H1 (cell line): ENCODE results near the gene GRID1. TPM values are rescaled to one million over a fixed set of nuclear protein-coding genes. Genes with fewer than 3 reads are reported as not detected.

Source experiments
- CTCF ChIA-PET: fragments of 300-600 bp; sonication (Branson Sonifier 250); formaldehyde crosslinking; loops from one replicate; lab custom pipeline; 2021; ENCODE audit not compliant: partially characterized antibody; lab: Charles Lee
- POLR2A ChIA-PET: fragments of 300-600 bp; sonication (Branson Sonifier 250); formaldehyde crosslinking; loops from one replicate; lab custom pipeline; 2021; ENCODE audit warnings: inconsistent platforms; ENCODE audit not compliant: partially characterized antibody; lab: Charles Lee
- DNase-seq, 2 experiments: peaks; one replicate each; pipeline versions ENCODE4 v3.0.0 to v3.0.0-alpha.2; 2010 to 2022; ENCODE audit warnings: low spot score in 2 of 2, low read depth in 1 of 2, mixed read lengths in 1 of 2
- FAIRE-seq: peaks from 2 replicates; lab custom pipeline; 2011; peaks lifted over from hg19 to GRCh38; lab: Jason Lieb, UNC
- H2AFZ ChIP-seq: 2 replicates; pipeline ENCODE4 v1.8.1; 2012; ENCODE audit warnings: low read length, inconsistent platforms
- H2AK5ac ChIP-seq: 2 replicates; pipeline ENCODE4 v1.6.1; 2013; ENCODE audit warnings: low read depth, low read length
- H2BK120ac ChIP-seq: replicated peaks from 2 replicates; pipeline ENCODE3; 2013; ENCODE audit warnings: low read depth, low read length, inconsistent platforms
- H2BK12ac ChIP-seq: 2 replicates; pipeline ENCODE4 v1.6.1; 2013; ENCODE audit warnings: low read depth, low read length
- H2BK15ac ChIP-seq: 2 replicates; pipeline ENCODE4 v1.6.1; 2013; ENCODE audit warnings: low read length
- H2BK20ac ChIP-seq: 2 replicates; pipeline ENCODE4 v1.6.1; 2013; ENCODE audit warnings: low read length
- H2BK5ac ChIP-seq: 2 replicates; pipeline ENCODE4 v1.6.1; 2013; ENCODE audit warnings: low read depth, low read length
- H3K14ac ChIP-seq: 2 replicates; pipeline ENCODE4 v1.6.1; 2013; ENCODE audit warnings: inconsistent platforms; ENCODE audit not compliant: insufficient read length
- H3K18ac ChIP-seq: 2 replicates; pipeline ENCODE4 v1.6.1; 2013; ENCODE audit warnings: low read length; ENCODE audit errors: extremely low read depth
- H3K23ac ChIP-seq: 2 replicates; pipeline ENCODE4 v1.6.1; 2013; ENCODE audit warnings: inconsistent platforms; ENCODE audit not compliant: insufficient read length
- H3K23me2 ChIP-seq: 2 replicates; pipeline ENCODE4 v1.6.1; 2013; ENCODE audit warnings: low read depth, low read length
- H3K27ac ChIP-seq: 2 replicates; pipeline ENCODE4 v1.6.1; 2011; ENCODE audit warnings: low read depth, low read length, inconsistent platforms
- H3K27me3 ChIP-seq, 4 experiments: replicated peaks in 1 of 4; 1 replicate in 1 of 4; 2 replicates in 3 of 4; pipeline versions ENCODE4 v1.6.1 to v1.8.1; 2011 to 2013; ENCODE audit warnings: low read length in 3 of 4, mild to moderate bottlenecking in 3 of 4, inconsistent platforms in 2 of 4, mixed read lengths in 2 of 4, moderate library complexity in 1 of 4; ENCODE audit not compliant: control insufficient read depth in 3 of 4, insufficient read depth in 3 of 4; ENCODE audit errors: extremely low read depth in 1 of 4
- H3K36me3 ChIP-seq, 4 experiments: 2 replicates each; pipeline versions ENCODE4 v1.6.1 to v1.8.1; 2011 to 2013; ENCODE audit warnings: mild to moderate bottlenecking in 4 of 4, low read length in 3 of 4, moderate library complexity in 2 of 4, control low read depth in 1 of 4, inconsistent platforms in 1 of 4; ENCODE audit not compliant: insufficient read depth in 4 of 4, control insufficient read depth in 2 of 4
- H3K4ac ChIP-seq: replicated peaks from 2 replicates; pipeline ENCODE3; 2013; ENCODE audit warnings: low read length, low read depth, mixed read lengths, inconsistent platforms; ENCODE audit not compliant: insufficient read length
- H3K4me1 ChIP-seq, 4 experiments: replicated peaks in 1 of 4; 1 replicate in 1 of 4; 2 replicates in 3 of 4; pipeline versions ENCODE4 v1.6.1 to v1.8.1; 2011 to 2013; ENCODE audit warnings: low read length in 3 of 4, inconsistent platforms in 2 of 4, mixed read lengths in 1 of 4; ENCODE audit not compliant: insufficient read depth in 4 of 4, control insufficient read depth in 3 of 4
- H3K4me2 ChIP-seq, 2 experiments: 2 replicates each; pipeline versions ENCODE4 v1.6.1 to v1.8.1; 2011 to 2013; ENCODE audit warnings: low read depth in 2 of 2, low read length in 2 of 2, control low read depth in 1 of 2, inconsistent platforms in 1 of 2, mild to moderate bottlenecking in 1 of 2; ENCODE audit not compliant: insufficient read depth in 1 of 2
- H3K4me3 ChIP-seq, 4 experiments: fragments of 200-600, 300-600 bp in 1 of 4; sonication (generic), shearing (Covaris generic), sonication (Bioruptor Twin) in 1 of 4; 2 replicates each; pipeline versions ENCODE4 v1.5.1 to v1.8.1; 2011 to 2016; ENCODE audit warnings: low read length in 4 of 4, low read depth in 3 of 4, control low read depth in 2 of 4, inconsistent platforms in 2 of 4, mild to moderate bottlenecking in 2 of 4, mixed read lengths in 1 of 4, moderate library complexity in 1 of 4; ENCODE audit not compliant: insufficient read depth in 2 of 4; ENCODE audit errors: extremely low read depth in 1 of 4
- H3K56ac ChIP-seq: replicated peaks from 2 replicates; pipeline ENCODE3; 2013; ENCODE audit warnings: low read depth, mild to moderate bottlenecking, mixed read lengths, low read length, inconsistent platforms; ENCODE audit not compliant: insufficient read length
- H3K79me1 ChIP-seq: 2 replicates; pipeline ENCODE4 v1.6.1; 2013; ENCODE audit warnings: low read depth, low read length, control low read depth
- H3K79me2 ChIP-seq, 2 experiments: 2 replicates each; pipeline versions ENCODE4 v1.6.1 to v1.8.1; 2012 to 2013; ENCODE audit warnings: low read length in 2 of 2, mild to moderate bottlenecking in 2 of 2, inconsistent platforms in 1 of 2; ENCODE audit not compliant: insufficient read depth in 2 of 2, control insufficient read depth in 1 of 2
- H3K9ac ChIP-seq, 4 experiments: replicated peaks in 1 of 4; 1 replicate in 1 of 4; 2 replicates in 3 of 4; pipeline versions ENCODE4 v1.6.1 to v1.8.1; 2011 to 2013; ENCODE audit warnings: low read depth in 3 of 4, low read length in 3 of 4, control low read depth in 2 of 4, mild to moderate bottlenecking in 2 of 4, moderate library complexity in 2 of 4, inconsistent platforms in 1 of 4; ENCODE audit errors: extremely low read depth in 1 of 4
- H3K9me3 ChIP-seq, 2 experiments: 2 replicates each; pipeline versions ENCODE4 v1.6.1 to v1.8.1; 2012 to 2013; ENCODE audit warnings: mild to moderate bottlenecking in 2 of 2, moderate library complexity in 2 of 2, control low read depth in 1 of 2, inconsistent platforms in 1 of 2, low read depth in 1 of 2, low read length in 1 of 2, mixed read lengths in 1 of 2; ENCODE audit not compliant: insufficient read depth in 2 of 2
- H4K20me1 ChIP-seq, 2 experiments: replicated peaks in 1 of 2; 2 replicates each; pipeline versions ENCODE3 to v1.8.1; 2011 to 2013; ENCODE audit warnings: inconsistent platforms in 2 of 2, low read length in 2 of 2, mild to moderate bottlenecking in 1 of 2; ENCODE audit not compliant: insufficient read depth in 2 of 2, control insufficient read depth in 1 of 2
- H4K5ac ChIP-seq: 2 replicates; pipeline ENCODE4 v1.6.1; 2013; ENCODE audit warnings: low read length, low read depth, mixed read lengths, inconsistent platforms; ENCODE audit not compliant: insufficient read length
- H4K8ac ChIP-seq: 2 replicates; pipeline ENCODE4 v1.8.0; 2013; ENCODE audit warnings: mild to moderate bottlenecking, moderate library complexity, low read length, inconsistent platforms; ENCODE audit not compliant: insufficient read depth; ENCODE audit errors: extremely low read depth
- H4K91ac ChIP-seq: replicated peaks from 2 replicates; pipeline ENCODE3; 2013; ENCODE audit warnings: low read length, mixed read lengths, inconsistent platforms; ENCODE audit not compliant: insufficient read length
- CEBPB ChIP-seq: IDR thresholded peaks from 2 replicates; pipeline ENCODE4 v1.6.1; 2012; ENCODE audit warnings: low read depth, low read length
- GTF2F1 ChIP-seq: IDR thresholded peaks from 2 replicates; pipeline ENCODE4 v1.6.1; 2012; ENCODE audit warnings: low read depth, low read length, improper control_type of control experiment, borderline replicate concordance
- HDAC2 ChIP-seq, 2 experiments: fragments of 300-600 bp in 1 of 2; sonication (generic) in 1 of 2; IDR thresholded peaks; 2 replicates each; pipeline ENCODE4 v1.6.1; 2011 to 2012; ENCODE audit warnings: low read depth in 2 of 2, low read length in 2 of 2, mild to moderate bottlenecking in 2 of 2, moderate library complexity in 2 of 2, borderline replicate concordance in 1 of 2, inconsistent platforms in 1 of 2
- JUN ChIP-seq: IDR thresholded peaks from 2 replicates; pipeline ENCODE4 v1.6.1; 2011; ENCODE audit warnings: low read depth, mild to moderate bottlenecking, improper control_type of control experiment, low read length
- KDM4A ChIP-seq: IDR thresholded peaks from one replicate; pipeline ENCODE4 v1.7.1; 2012; ENCODE audit warnings: low read depth, mild to moderate bottlenecking, moderate library complexity, low read length, inconsistent platforms; ENCODE audit not compliant: severe bottlenecking
- KDM5A ChIP-seq: fragments of 200-600 bp; IDR thresholded peaks from 2 replicates; pipeline ENCODE4 v1.7.1; 2012; ENCODE audit warnings: mild to moderate bottlenecking, low read length, inconsistent platforms, mixed read lengths
- POLR2AphosphoS5 ChIP-seq: IDR thresholded peaks from 2 replicates; pipeline ENCODE4 v1.6.1; 2011; ENCODE audit warnings: low read depth, low read length
- SP4 ChIP-seq: IDR thresholded peaks from 2 replicates; pipeline ENCODE4 v1.6.1; 2012; ENCODE audit warnings: low read length, inconsistent platforms
- TAF7 ChIP-seq: optimal IDR thresholded peaks from 2 replicates; pipeline ENCODE3; 2011; ENCODE audit warnings: low read depth, mild to moderate bottlenecking, inconsistent platforms, low read length, moderate library complexity, borderline replicate concordance
- TCF12 ChIP-seq: IDR thresholded peaks from 2 replicates; pipeline ENCODE4 v1.6.1; 2011; ENCODE audit warnings: low read depth, mild to moderate bottlenecking, low read length
- YY1 ChIP-seq: IDR thresholded peaks from 2 replicates; pipeline ENCODE4 v1.6.1; 2011; ENCODE audit warnings: low read depth, mild to moderate bottlenecking, low read length
- WGBS, 2 experiments: shearing (Covaris generic) in 1 of 2; methylation state at CpG; one replicate each; pipeline versions ENCODE4 v1.1.6 to v1.1.7; 2013 to 2015; ENCODE audit warnings: low lambda C conversion rate in 2 of 2, mixed read lengths in 2 of 2, inconsistent platforms in 1 of 2, low coverage in 1 of 2, missing lambda C conversion rate in 1 of 2; ENCODE audit not compliant: insufficient replicate concordance in 2 of 2, insufficient coverage in 1 of 2, insufficient read length in 1 of 2; ENCODE audit errors: extremely low coverage in 1 of 2, missing lambda C conversion rate in 1 of 2; 5-methylcytosine and 5-hydroxymethylcytosine counted together
- polyA plus RNA-seq, 7 experiments: library from polyadenylated mRNA; depleted of rRNA in 3 of 7; stranded (reverse) in 5 of 7; unstranded in 2 of 7; fragments of >200 nt in 5 of 7; fragments of 200-250 nt in 2 of 7; gene quantifications; 1 replicate in 5 of 7; 2 replicates in 1 of 7; 4 replicates in 1 of 7; pipeline versions ENCODE4 v1.2.1 to v1.2.3, GENCODE V29; 2011 to 2013; ENCODE audit warnings: missing spikeins in 2 of 7, mixed read lengths in 2 of 7
- total RNA-seq: library from RNA; stranded (reverse); fragmentation: NEBNext Ultra II Directional; extraction: Animal tissue kit (Norgen Biotek cat#: 25700); gene quantifications from 2 replicates; pipeline ENCODE4 v1.2.1, GENCODE V29; 2021
- TF ChIP-seq, protein P1 (sequence below): IDR thresholded peaks from 2 replicates; pipeline ENCODE4 v1.6.1; 2012; ENCODE audit warnings: inconsistent platforms
- TF ChIP-seq, protein P2 (sequence below): IDR thresholded peaks from 2 replicates; pipeline ENCODE4 v1.6.1; 2011; ENCODE audit warnings: low read depth, mild to moderate bottlenecking, low read length; ENCODE audit not compliant: insufficient read depth

The GRID1 gene
- total and polyA plus RNA-seq, 2 of the 8 experiments (the other 6 are each of a cell fraction or from before 2014, with no cell fraction given): 0.22 to 0.30 TPM

DNA sequence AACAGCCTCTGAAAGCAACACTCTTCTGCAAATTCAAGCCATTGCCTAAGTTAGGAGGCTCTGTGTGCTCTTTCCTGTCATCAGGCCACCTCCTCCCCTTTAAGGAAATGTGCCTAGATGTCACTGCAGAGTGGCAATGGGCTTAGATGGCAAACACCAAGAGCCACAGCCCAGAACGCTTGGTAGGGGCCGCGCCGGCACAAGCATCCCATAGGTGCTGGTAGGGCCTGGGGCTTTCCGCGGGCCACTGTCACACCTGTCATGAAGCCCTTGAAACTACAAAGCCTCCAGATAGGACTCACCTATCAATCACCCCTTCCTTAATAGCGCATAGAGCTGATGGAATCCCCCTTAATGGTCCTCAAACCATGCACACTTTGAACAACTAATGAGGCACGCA is 299.9 kb downstream of the GRID1 start:
- CTCF ChIA-PET: interaction anchor here (1.3 to 1.6 kb wide), 2 partner anchors 12 kb away, joined by 3 to 5 read pairs; no protein-coding TSS in a partner anchor
- no peak overlapping the region for H3K56ac ChIP-seq

More for the DNA sequence above, 299.9 kb downstream of the GRID1 start:
- Histone ChIP-seq H4K8ac (no peak overlapping the region), H3K4me2 (no peak overlapping the region), H2BK120ac (no peak overlapping the region), H3K23me2 (no peaks in the 10 kb centered on the region), H2BK20ac (no peak overlapping the region), H2BK15ac (no peak overlapping the region), H3K36me3 (no peaks in the 10 kb centered on the region), H4K5ac (no peak overlapping the region), H3K27ac (no peak overlapping the region), H2AFZ (no peak overlapping the region), H3K4me1 (no peaks in the 10 kb centered on the region), H3K79me1 (no peaks in the 10 kb centered on the region), H3K4ac (no peak overlapping the region), H3K14ac (no peak overlapping the region), H3K9me3 (no peaks in the 10 kb centered on the region), H2BK5ac (no peak overlapping the region), H2AK5ac (no peak overlapping the region), H4K20me1 (no peaks in the 10 kb centered on the region), H2BK12ac (no peak overlapping the region), H3K9ac (no peak overlapping the region), H3K23ac (no peak overlapping the region), H4K91ac (no peak overlapping the region), H3K27me3 (no peaks in the 10 kb centered on the region), H3K4me3 (no peak overlapping the region), H3K79me2 (no peaks in the 10 kb centered on the region), H3K18ac (no peak overlapping the region)
- FAIRE-seq (no peak), DNase-seq (no peak)
- TF ChIP-seq HDAC2 (IDR thresholded peaks at IDR 0.05; ENCODE audit: borderline replicate concordance in 1 of 2, low read depth in 2 of 2, low read length in 2 of 2) (no peak), YY1 (no peak), POLR2AphosphoS5 (no peak), CEBPB (no peak), SP4 (no peak), JUN (no peak), KDM4A (no peak), GTF2F1 (no peak), KDM5A (no peak), TCF12 (no peak), TAF7 (no peak)
- TF ChIP-seq, protein P1, sequence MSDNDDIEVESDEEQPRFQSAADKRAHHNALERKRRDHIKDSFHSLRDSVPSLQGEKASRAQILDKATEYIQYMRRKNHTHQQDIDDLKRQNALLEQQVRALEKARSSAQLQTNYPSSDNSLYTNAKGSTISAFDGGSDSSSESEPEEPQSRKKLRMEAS: no peak
- TF ChIP-seq, protein P2, sequence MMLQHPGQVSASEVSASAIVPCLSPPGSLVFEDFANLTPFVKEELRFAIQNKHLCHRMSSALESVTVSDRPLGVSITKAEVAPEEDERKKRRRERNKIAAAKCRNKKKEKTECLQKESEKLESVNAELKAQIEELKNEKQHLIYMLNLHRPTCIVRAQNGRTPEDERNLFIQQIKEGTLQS: no peak
- 96% methylated on average over 8 of the region's 8 CpGs; no CpG with 5 or more reads in 1 of the 2 experiments for WGBS, 2 experiments
- POLR2A ChIA-PET: interaction anchor here (1.1 kb wide), 1 partner anchor 322 kb away, joined by 3 read pairs; no protein-coding TSS in a partner anchor
